Posterior vena cava (tissue), 2 donors: ENCODE results near the gene CACNA2D2. TPM values are rescaled to one million over a fixed set of nuclear protein-coding genes. Genes with fewer than 3 reads are reported as not detected.
A peak's percentile ranks its signal among the peaks of the same experiment; 100 is the strongest.

Experiments
- DNase-seq: peaks from one replicate; pipeline ENCODE4 v3.0.0-alpha.2; 2020; ENCODE audit warnings: low spot score
- intact Hi-C, 2 donors: fragments of 100-400 bp; cut with DNase I; formaldehyde crosslinking; loops; one replicate each; pipeline versions ENCODE4 v1.14.1 to v1.14.2; 2022 to 2023
- total RNA-seq, 2 donors: library from RNA; stranded (reverse); fragmentation: NEBNext Ultra II Directional; extraction: Animal tissue kit (Norgen Biotek cat#: 25700); gene quantifications; one replicate each; pipeline ENCODE4 v1.2.1, GENCODE V29; 2021
- donor health status: DM: yes; HTN: yes; CAD: no.
- donor health status: DM: yes; HTN: yes; CAD: no.

Gene CACNA2D2
- total RNA-seq, 2 donors from 2014 or later = 2.0 to 2.6 TPM

GRCh38 chr3:50325497-50326181 lies 177.8 kb downstream of the CACNA2D2 start:
- intact Hi-C loops = no loop called here
- no peak for DNase-seq

- no peak for DNase-seq
- intact Hi-C loops = no loop called here
Measured at GRCh38 chr3:50325113-50325480, 178.3 kb downstream of the CACNA2D2 start.

- intact Hi-C loops = no loop called here
- DNase-seq = peak; percentile 89
Measured at GRCh38 chr3:50324351-50325112, 178.9 kb downstream of the CACNA2D2 start.

GRCh38 chr3:50323614-50324199 lies 179.7 kb downstream of the CACNA2D2 start:
- peak; percentile 86 for DNase-seq
- intact Hi-C loops = no loop called here

- DNase-seq = no peak
- intact Hi-C loops = no loop called here
Measured at GRCh38 chr3:50323092-50323600, 180.3 kb downstream of the CACNA2D2 start.

GRCh38 chr3:50322386-50323091 lies 180.9 kb downstream of the CACNA2D2 start, which contains the start of gene HYAL2:
HYAL2 (minus strand) TSS chr3:50322745; CDS start chr3:50320489, 2,256 bp downstream.
- DNase-seq = peak; percentile 91
- intact Hi-C loops = loop anchor here in 1 of 2 donors (1.0 kb wide), 1 partner anchor 30 kb away; no protein-coding TSS in a partner anchor

- intact Hi-C loops = loop anchor here in 1 of 2 donors (1.0 kb wide), 1 partner anchor 30 kb away; no protein-coding TSS in a partner anchor
- no peak for DNase-seq
Measured at GRCh38 chr3:50322115-50322385, 181.4 kb downstream of the CACNA2D2 start.

- intact Hi-C loops = loop anchor here in 1 of 2 donors (1.0 kb wide), 1 partner anchor 31 kb away; no protein-coding TSS in a partner anchor
Measured at GRCh38 chr3:50321336-50322114, 181.9 kb downstream of the CACNA2D2 start.

GRCh38 chr3:50320853-50321335 lies 182.5 kb downstream of the CACNA2D2 start:
- intact Hi-C loops = no loop called here
- peak; percentile 91 for DNase-seq

More at GRCh38 chr3:50321336-50322114, 181.9 kb downstream of the CACNA2D2 start:
- DNase-seq = peak; percentile 96

GRCh38 chr3:50319894-50320625 lies 183.4 kb downstream of the CACNA2D2 start:
- intact Hi-C loops = no loop called here
- DNase-seq = no peak

- intact Hi-C loops = no loop called here
- DNase-seq = no peak
Measured at GRCh38 chr3:50319181-50319893, 184.1 kb downstream of the CACNA2D2 start.

GRCh38 chr3:50318615-50319014 lies 184.8 kb downstream of the CACNA2D2 start:
- intact Hi-C loops = no loop called here
- DNase-seq = no peak

GRCh38 chr3:50318163-50318562 lies 185.3 kb downstream of the CACNA2D2 start:
- no peak for DNase-seq

GRCh38 chr3:50317300-50317699 lies 186.1 kb downstream of the CACNA2D2 start:
- no peak for DNase-seq
- intact Hi-C loops = no loop called here

More at GRCh38 chr3:50318163-50318562, 185.3 kb downstream of the CACNA2D2 start:
- intact Hi-C loops = no loop called here

GRCh38 chr3:50316657-50317242 lies 186.7 kb downstream of the CACNA2D2 start:
- intact Hi-C loops = no loop called here
- DNase-seq = no peak

- DNase-seq = no peak
Measured at GRCh38 chr3:50314816-50315215, 188.6 kb downstream of the CACNA2D2 start.

GRCh38 chr3:50314342-50314741 lies 189.1 kb downstream of the CACNA2D2 start:
- DNase-seq = no peak
- intact Hi-C loops = no loop called here

More at GRCh38 chr3:50314816-50315215, 188.6 kb downstream of the CACNA2D2 start:
- intact Hi-C loops = no loop called here
